Activated B cell treated with CpG ODN at 0.5 μM for 24 hours (primary cell): Measurements from ENCODE around the gene ERVFRD-1. TPM values are rescaled to one million over a fixed set of nuclear protein-coding genes. Genes with fewer than 3 reads are reported as not detected.

ENCODE experiments used
- ATAC-seq: fragments of 200-7000 bp; cut with Tn5 transposase; one replicate; pipeline ENCODE4 v1.10.0; 2021; ENCODE audit warnings: low read depth, mild to moderate bottlenecking, moderate library complexity
- CTCF ChIA-PET: fragments of 350-600 bp; sonication (Branson Sonifier 250); formaldehyde crosslinking; loops from one replicate; lab custom pipeline; 2021; ENCODE audit warnings: antibody characterized with exemption; lab: Charles Lee
- POLR2A ChIA-PET: fragments of 350-600 bp; sonication (Branson Sonifier 250); formaldehyde crosslinking; loops from one replicate; lab custom pipeline; 2021; ENCODE audit warnings: antibody characterized with exemption; lab: Charles Lee
- DNase-seq: peaks from one replicate; pipeline ENCODE4 v3.0.0; 2022
- H3K27ac Mint-ChIP-seq: one replicate; pipeline ENCODE4 v1.8.0; 2020; ENCODE audit warnings: mixed read lengths
- H3K27me3 Mint-ChIP-seq: one replicate; pipeline ENCODE4 v1.8.0; 2021; ENCODE audit warnings: mixed read lengths
- H3K36me3 Mint-ChIP-seq: one replicate; pipeline ENCODE4 v1.8.0; 2021; ENCODE audit warnings: low read depth, mixed read lengths
- H3K4me1 Mint-ChIP-seq: one replicate; pipeline ENCODE4 v1.8.0; 2021; ENCODE audit warnings: mixed read lengths
- H3K4me3 Mint-ChIP-seq: one replicate; pipeline ENCODE4 v1.8.0; 2020; ENCODE audit warnings: mild to moderate bottlenecking, mixed read lengths
- H3K9me3 Mint-ChIP-seq: one replicate; pipeline ENCODE4 v1.8.0; 2020; ENCODE audit warnings: mixed read lengths
- CTCF ChIP-seq: fragments of 200-600 bp; IDR thresholded peaks from one replicate; pipeline ENCODE4 v1.8.0; 2022; ENCODE audit warnings: antibody characterized with exemption, mild to moderate bottlenecking
- intact Hi-C: fragments of 100-400 bp; cut with micrococcal nuclease; formaldehyde crosslinking; loops from one replicate; pipeline ENCODE4 v1.15.1; 2024
- total RNA-seq: library from RNA; stranded (reverse); gene quantifications from 2 replicates; pipeline ENCODE4 v1.2.3, GENCODE V29; 2022

ERVFRD-1 gene
- total RNA-seq, 1 donor from 2014 or later, result not detected

- Mint-ChIP-seq H3K9me3 (no peaks in the 10 kb centered on the region), H3K27ac (no peak overlapping the region), H3K4me3 (no peak overlapping the region), H3K27me3 (no peaks in the 10 kb centered on the region), H3K36me3 (peaks cover 14% of the 10 kb centered on the region), H3K4me1 (peaks cover 20% of the 10 kb centered on the region)
- ChIA-PET POLR2A (no interaction called here), CTCF (interaction anchor here (0.9 kb wide), 1 partner anchor 27 kb away, joined by 3 read pairs; no protein-coding TSS in a partner anchor)
- DNase-seq (no peak), ATAC-seq (no peak)
- TF ChIP-seq CTCF, result no peak
- intact Hi-C loops, result no loop called here
Observed at GRCh38 chr6:11096109-11096508, 15.4 kb downstream of the ERVFRD-1 start.

- peaks cover 20% of the 10 kb centered on the region for H3K4me1 Mint-ChIP-seq
- ATAC-seq (no peak), DNase-seq (no peak)
- ChIA-PET POLR2A (no interaction called here), CTCF (no interaction called here)
- H3K4me3 Mint-ChIP-seq, result peak overlapping the region; percentile 94
- no peak for TF ChIP-seq CTCF
- peaks cover 13% of the 10 kb centered on the region for H3K36me3 Mint-ChIP-seq
- intact Hi-C loops, result loop anchor here (5.0 kb wide), 4 partner anchors 47 to 912 kb away; no protein-coding TSS in a partner anchor
- no peaks in the 10 kb centered on the region for H3K9me3 Mint-ChIP-seq
- H3K27me3 Mint-ChIP-seq, result no peaks in the 10 kb centered on the region
- peak overlapping the region; percentile 94 for H3K27ac Mint-ChIP-seq
Observed at GRCh38 chr6:11094941-11095340, 16.6 kb downstream of the ERVFRD-1 start.

DNA sequence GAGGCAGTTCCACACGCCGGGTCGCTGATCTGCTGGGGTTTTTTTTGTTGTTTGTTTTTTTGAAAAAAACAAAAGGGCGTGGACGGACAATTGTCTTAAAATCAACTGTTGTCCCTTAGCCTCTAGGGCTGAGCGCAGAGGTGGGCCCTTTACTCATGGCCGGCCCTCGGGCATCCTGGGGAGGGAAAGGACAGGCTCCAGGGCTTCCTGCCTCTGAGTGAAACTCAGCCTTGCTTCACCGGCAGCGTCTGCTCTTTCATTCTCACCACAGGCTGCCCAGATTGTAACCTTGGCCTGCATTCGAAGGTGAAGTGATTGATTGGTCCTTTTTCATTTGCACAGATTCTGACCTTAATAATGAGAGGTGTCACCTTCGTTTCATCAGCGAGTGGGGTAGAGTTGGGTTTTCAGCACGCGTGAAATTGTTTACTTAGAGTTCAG, 17.1 kb downstream of the ERVFRD-1 start:
- intact Hi-C loops, result loop anchor here (5.0 kb wide), 4 partner anchors 48 to 913 kb away; no protein-coding TSS in a partner anchor
- Mint-ChIP-seq H3K4me1 (peaks cover 20% of the 10 kb centered on the region), H3K36me3 (peaks cover 11% of the 10 kb centered on the region), H3K4me3 (peak overlapping the region; percentile 94), H3K27ac (peak overlapping the region; percentile 94), H3K9me3 (no peaks in the 10 kb centered on the region), H3K27me3 (no peaks in the 10 kb centered on the region)
- ChIA-PET CTCF (no interaction called here), POLR2A (no interaction called here)
- DNase-seq (no peak), ATAC-seq (peak; percentile 18)
- no peak for TF ChIP-seq CTCF

DNA sequence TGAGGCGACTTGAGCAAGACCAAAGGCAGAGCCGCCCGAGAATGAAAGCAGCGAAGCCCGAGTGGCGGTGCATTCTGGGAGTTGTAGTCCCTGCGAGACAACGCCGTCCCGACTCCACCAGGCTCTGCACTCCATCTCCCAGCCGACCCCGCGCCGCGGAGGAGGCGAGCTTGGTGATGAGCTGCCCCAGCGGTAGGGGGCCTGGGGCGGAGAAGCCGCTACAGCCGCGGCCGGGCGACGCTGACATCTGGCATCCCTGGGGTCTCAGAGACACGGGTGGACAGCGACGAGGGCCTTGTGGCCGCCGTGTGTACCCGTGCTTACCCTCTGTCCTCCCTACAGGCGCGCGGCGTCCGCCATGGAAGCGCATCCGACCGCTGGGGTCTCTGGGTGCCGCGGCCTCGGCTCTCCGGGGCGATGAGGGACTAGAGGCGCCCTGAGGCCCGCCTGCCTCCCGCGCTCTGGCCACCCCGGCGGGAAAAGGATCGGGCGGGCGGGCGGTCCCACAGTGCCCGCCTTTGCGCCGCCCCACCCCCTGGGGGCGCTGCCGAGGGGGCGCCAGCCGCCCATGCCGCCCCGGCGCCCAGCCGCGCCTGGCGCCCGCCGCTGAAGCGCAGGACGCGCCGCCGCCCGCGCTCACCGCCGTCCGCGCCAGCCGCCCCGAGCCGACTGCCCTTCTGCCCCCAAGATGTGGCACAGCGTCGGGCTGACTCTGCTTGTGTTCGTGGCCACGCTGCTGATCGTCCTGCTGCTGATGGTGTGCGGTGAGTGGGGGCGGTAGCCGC, 17.7 kb downstream of the ERVFRD-1 start, which contains the start of gene SMIM13:
Gene SMIM13 (plus strand): TSS at position 209 of the 785 bp plus-strand sequence. CDS start 480 bp downstream, at position 689.
- intact Hi-C loops, result loop anchor here (1.0 to 5.0 kb wide), 11 partner anchors 48 to 913 kb away; partner anchors contain the start of genes C6orf52, MAK, PAK1IP1 and TMEM14B
- Mint-ChIP-seq H3K9me3 (no peaks in the 10 kb centered on the region), H3K27me3 (peaks cover 3% of the 10 kb centered on the region), H3K27ac (peak within 1 kb of the TSS; percentile 98), H3K36me3 (peaks cover 11% of the 10 kb centered on the region), H3K4me1 (peaks cover 20% of the 10 kb centered on the region), H3K4me3 (peak within 1 kb of the TSS; percentile 96)
- peak; percentile 90 for DNase-seq
- peak; percentile 90 for ATAC-seq
- ChIA-PET CTCF (interaction anchor here (1.0 to 1.2 kb wide), 2 partner anchors 402 to 482 kb away, joined by 3 to 6 read pairs; no protein-coding TSS in a partner anchor), POLR2A (interaction anchor here (1.0 to 1.5 kb wide), 4 partner anchors 25 to 402 kb away, joined by 3 to 7 read pairs (median 4); partner anchors contain the start of genes C6orf52 and PAK1IP1)
- no peak for TF ChIP-seq CTCF

DNA sequence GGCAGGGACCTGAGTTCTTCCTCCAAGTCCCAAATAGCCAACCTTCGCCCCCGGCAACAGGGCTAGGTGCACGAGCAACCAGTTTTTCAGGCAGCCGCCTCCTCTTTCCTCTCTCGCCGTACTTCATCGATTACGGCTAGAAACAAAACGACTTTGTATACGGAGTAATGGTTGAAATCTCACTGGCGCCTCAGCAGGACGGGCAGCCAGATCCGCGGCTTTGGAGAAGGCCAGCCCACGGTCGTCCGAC, 18.2 kb downstream of the ERVFRD-1 start:
- DNase-seq, result no peak
- Mint-ChIP-seq H3K27ac (peak overlapping the region; percentile 98), H3K36me3 (peaks cover 11% of the 10 kb centered on the region), H3K9me3 (no peaks in the 10 kb centered on the region), H3K27me3 (peaks cover 7% of the 10 kb centered on the region), H3K4me3 (peak overlapping the region; percentile 96), H3K4me1 (peaks cover 20% of the 10 kb centered on the region)
- intact Hi-C loops, result loop anchor here (1.0 to 5.0 kb wide), 11 partner anchors 49 to 914 kb away; partner anchors contain the start of genes C6orf52, MAK, PAK1IP1 and TMEM14B
- ATAC-seq, result peak; percentile 2
- ChIA-PET CTCF (interaction anchor here (1.0 to 1.2 kb wide), 2 partner anchors 403 to 483 kb away, joined by 3 to 6 read pairs; no protein-coding TSS in a partner anchor), POLR2A (interaction anchor here (1.0 to 1.5 kb wide), 4 partner anchors 24 to 402 kb away, joined by 3 to 7 read pairs (median 4); partner anchors contain the start of genes C6orf52 and PAK1IP1)
- TF ChIP-seq CTCF, result no peak
